ENCODE measurements around the gene CCDC74B. TPM values are rescaled to one million over a fixed set of nuclear protein-coding genes. Genes with fewer than 3 reads are reported as not detected.

The CCDC74B gene
- total and polyA plus RNA-seq, 7 donors: 0.60 to 9.7 (median 3.6) TPM; not detected in 1

Small RNA genes within 50 kb of the gene (small RNA-seq; reads per million reads assigned to genes)
- 0 reads per million in 3 donors for gene RNU6-1049P

Other genes starting within 250 kb of the CCDC74B start
- under 1 TPM in 1 of 4 donors, not detected in 3; 0.36 TPM for gene RAB6C, start 165.4 kb downstream of the CCDC74B start, total RNA-seq
- under 1 TPM in 1 of 3 donors, not detected in 2; 0.03 TPM for gene RAB6C, start 165.4 kb downstream of the CCDC74B start, polyA plus RNA-seq
- not detected for gene POTEF, start 15.9 kb downstream of the CCDC74B start, total RNA-seq
- not detected for gene POTEF, start 15.9 kb downstream of the CCDC74B start, polyA plus RNA-seq
- gene SMPD4, start 36.5 kb upstream of the CCDC74B start, total RNA-seq: 10 to 100 TPM; 18.1 to 47.9 (median 26.2) TPM
- gene SMPD4, start 36.5 kb upstream of the CCDC74B start, polyA plus RNA-seq: 10 to 100 TPM; 12.3 to 42.7 (median 15.6) TPM
- 100 to 1,000 TPM in 3 of 4 donors, 10 to 100 TPM in 1; 97.8 to 187 (median 162) TPM for gene MZT2B, start 37.1 kb upstream of the CCDC74B start, total RNA-seq
- gene MZT2B, start 37.1 kb upstream of the CCDC74B start, polyA plus RNA-seq: 100 to 1,000 TPM; 152 to 259 (median 215) TPM
- not detected for gene TUBA3E, start 53.3 kb upstream of the CCDC74B start, total RNA-seq
- gene TUBA3E, start 53.3 kb upstream of the CCDC74B start, polyA plus RNA-seq: under 1 TPM in 1 of 3 donors, not detected in 2; 0.09 TPM
- gene IMP4, start 197.8 kb upstream of the CCDC74B start, total RNA-seq: 100 to 1,000 TPM in 1 of 4 donors, 10 to 100 TPM in 3; 71.2 to 130 (median 81.2) TPM
- gene IMP4, start 197.8 kb upstream of the CCDC74B start, polyA plus RNA-seq: 10 to 100 TPM; 48.0 to 85.0 (median 51.3) TPM
- gene PTPN18, start 210.9 kb upstream of the CCDC74B start, total RNA-seq: 10 to 100 TPM; 30.0 to 39.2 (median 37.4) TPM
- gene PTPN18, start 210.9 kb upstream of the CCDC74B start, polyA plus RNA-seq: 100 to 1,000 TPM in 1 of 3 donors, 10 to 100 TPM in 2; 49.7 to 113 (median 55.3) TPM